ENCODE results near the gene TMIE. TPM values are rescaled to one million over a fixed set of nuclear protein-coding genes. Genes with fewer than 3 reads are reported as not detected.

The TMIE gene
- total RNA-seq, 5 donors from 2014 or later (not counting 1 experiment from before 2014, with no cell fraction given) = 2.0 to 5.3 (median 3.0) TPM

DNA sequence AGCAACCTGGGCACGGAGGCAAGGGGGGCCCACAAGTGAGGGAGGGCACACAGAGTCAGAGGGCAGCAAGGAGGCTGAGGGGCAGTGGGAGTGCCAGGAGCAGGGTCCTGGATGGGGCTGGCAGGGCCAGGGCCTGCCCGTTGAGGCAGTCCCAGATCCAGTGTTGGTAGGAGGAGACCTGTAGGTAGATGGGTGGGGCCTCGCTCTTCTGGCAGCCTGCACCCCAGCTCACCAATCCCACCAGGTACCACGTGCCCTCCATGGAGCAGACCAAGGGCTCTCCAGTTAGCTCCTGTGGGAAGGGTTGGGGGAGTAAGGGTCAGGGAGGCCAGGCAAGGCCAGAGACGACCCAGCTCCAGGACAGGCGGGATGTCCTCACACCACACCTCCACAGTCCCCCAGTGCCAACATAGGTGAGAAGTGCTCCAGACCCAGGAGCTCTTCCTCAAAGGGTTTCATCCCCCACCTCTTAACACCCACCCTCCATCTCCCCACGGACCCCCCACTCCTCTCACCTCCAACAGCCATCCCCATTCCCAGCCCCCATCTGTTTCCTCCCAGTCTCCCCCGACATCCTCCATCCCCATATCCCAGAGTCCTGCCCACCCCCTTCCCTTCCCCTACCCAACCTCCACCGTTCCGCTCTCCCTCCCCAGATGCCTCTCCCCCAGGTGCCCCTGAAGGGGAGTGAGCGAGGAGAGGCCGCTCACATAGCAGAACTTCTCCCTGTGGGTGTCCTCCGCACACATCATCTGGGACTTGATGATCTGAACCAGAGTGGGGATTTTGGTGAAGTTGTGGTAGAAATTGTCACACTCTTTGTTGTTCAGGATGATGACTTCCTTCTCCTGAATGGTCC lies 11.2 kb downstream of the TMIE start:
- ChIA-PET CTCF (no interaction called here), POLR2A (no interaction called here)
- H3K4me1 ChIP-seq (ENCODE audit: control insufficient read depth in 1 of 2, extremely low read depth in 1 of 2, insufficient read depth in 2 of 2, low read length in 2 of 2) = no peaks in the 10 kb centered on the region
- ATAC-seq (replicated peaks in 1 of 4) (no peak), DNase-seq (no peak)
- no peaks in the 10 kb centered on the region for H3K9me3 Mint-ChIP-seq
- H3K27me3 ChIP-seq (replicated peaks in 1 of 2; ENCODE audit: control insufficient read depth in 2 of 2, extremely low read depth in 1 of 2, insufficient read depth in 2 of 2, low read length in 1 of 2) = peaks cover 0 to 4% of the 10 kb centered on the region in 2 experiments
- no peaks in the 10 kb centered on the region for H3K4me1 Mint-ChIP-seq
- 81% methylated on average over 6 of the region's 13 CpGs for WGBS (ENCODE audit: insufficient coverage)
- H3K4me3 ChIP-seq (ENCODE audit: control insufficient read depth in 1 of 2, extremely low read depth in 1 of 2, low read length in 1 of 2) = no peak overlapping the region
- no peaks in the 10 kb centered on the region for H3K9me3 ChIP-seq
- peaks cover 0 to 8% of the 10 kb centered on the region in 2 donors for H3K36me3 ChIP-seq (ENCODE audit: control insufficient read depth in 2 of 2, extremely low read depth in 1 of 2, insufficient read depth in 1 of 2, low read length in 1 of 2)
- no peak overlapping the region for H3K27ac Mint-ChIP-seq
- H3K27me3 Mint-ChIP-seq = peaks cover 0 to 1% of the 10 kb centered on the region in 2 donors
- H3K4me3 Mint-ChIP-seq = no peak overlapping the region
- no peak overlapping the region for H3K27ac ChIP-seq (ENCODE audit: low read length)
- peaks cover 4% of the 10 kb centered on the region for H3K36me3 Mint-ChIP-seq

DNA sequence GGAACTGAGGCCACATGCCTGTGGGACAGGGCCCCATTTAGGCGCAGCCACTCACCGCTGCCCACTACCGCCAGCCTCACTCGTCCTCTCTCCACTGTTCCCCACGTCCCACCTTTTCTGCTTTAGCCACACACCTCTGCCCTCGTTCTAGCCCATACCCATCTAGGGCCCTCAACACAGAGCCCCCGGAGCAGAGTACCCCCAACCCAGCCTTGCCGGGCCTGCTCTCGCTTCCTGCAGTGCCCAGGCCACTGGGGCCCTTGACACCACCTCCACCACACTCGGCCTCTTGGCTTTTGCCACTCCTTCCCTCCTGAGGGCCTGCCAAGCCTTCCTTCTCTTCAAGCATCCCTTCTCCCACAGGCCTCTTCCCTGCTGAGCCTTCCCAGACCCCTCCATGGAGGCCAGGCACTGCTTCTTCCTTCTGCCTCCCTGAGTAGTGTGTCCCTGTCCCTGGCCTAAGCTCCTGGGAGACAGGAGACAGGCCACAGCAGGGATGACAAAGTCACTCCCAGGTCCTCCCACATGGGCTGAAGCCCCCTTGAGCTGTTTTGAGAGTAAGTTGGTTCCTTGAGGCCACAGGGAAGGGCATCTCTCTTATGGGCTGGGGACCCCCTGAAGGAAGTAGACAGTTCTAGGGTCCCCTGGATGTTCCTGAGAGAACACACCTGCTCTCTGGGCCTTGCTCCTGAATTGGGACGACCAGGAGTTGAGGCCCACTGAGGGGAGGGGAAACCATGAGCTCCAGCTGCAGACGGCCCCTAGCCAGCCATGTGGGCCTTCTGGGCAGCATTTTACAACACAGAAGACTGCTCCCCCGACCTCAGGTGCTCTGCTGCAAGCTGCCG lies 12.1 kb downstream of the TMIE start:
- H3K9me3 ChIP-seq = no peaks in the 10 kb centered on the region
- H3K9me3 Mint-ChIP-seq = no peaks in the 10 kb centered on the region
- DNase-seq (peak in 1 of 35 experiments; percentile 4), ATAC-seq (replicated peaks in 1 of 4) (no peak)
- no peak overlapping the region for H3K27ac Mint-ChIP-seq
- POLR2A ChIA-PET = no interaction called here
- no peaks in the 10 kb centered on the region for H3K4me1 ChIP-seq (ENCODE audit: control insufficient read depth in 1 of 2, extremely low read depth in 1 of 2, insufficient read depth in 2 of 2, low read length in 2 of 2)
- H3K36me3 Mint-ChIP-seq = peaks cover 4% of the 10 kb centered on the region
- H3K27ac ChIP-seq (ENCODE audit: low read length) = no peak overlapping the region
- peaks cover 0 to 8% of the 10 kb centered on the region in 2 donors for H3K36me3 ChIP-seq (ENCODE audit: control insufficient read depth in 2 of 2, extremely low read depth in 1 of 2, insufficient read depth in 1 of 2, low read length in 1 of 2)
- peaks cover 0 to 3% (median 2%) of the 10 kb centered on the region in 3 donors for H3K4me1 Mint-ChIP-seq
- CTCF ChIA-PET = no interaction called here
- 77% methylated on average over 13 of the region's 14 CpGs for WGBS (ENCODE audit: insufficient coverage)
- H3K4me3 ChIP-seq (ENCODE audit: control insufficient read depth in 1 of 2, extremely low read depth in 1 of 2, low read length in 1 of 2) = no peak overlapping the region
- no peak overlapping the region for H3K4me3 Mint-ChIP-seq
- peaks cover 5 to 6% of the 10 kb centered on the region in 2 donors for H3K27me3 Mint-ChIP-seq
- H3K27me3 ChIP-seq (replicated peaks in 1 of 2; ENCODE audit: control insufficient read depth in 2 of 2, extremely low read depth in 1 of 2, insufficient read depth in 2 of 2, low read length in 1 of 2) = peaks cover 0 to 9% of the 10 kb centered on the region in 2 experiments

DNA sequence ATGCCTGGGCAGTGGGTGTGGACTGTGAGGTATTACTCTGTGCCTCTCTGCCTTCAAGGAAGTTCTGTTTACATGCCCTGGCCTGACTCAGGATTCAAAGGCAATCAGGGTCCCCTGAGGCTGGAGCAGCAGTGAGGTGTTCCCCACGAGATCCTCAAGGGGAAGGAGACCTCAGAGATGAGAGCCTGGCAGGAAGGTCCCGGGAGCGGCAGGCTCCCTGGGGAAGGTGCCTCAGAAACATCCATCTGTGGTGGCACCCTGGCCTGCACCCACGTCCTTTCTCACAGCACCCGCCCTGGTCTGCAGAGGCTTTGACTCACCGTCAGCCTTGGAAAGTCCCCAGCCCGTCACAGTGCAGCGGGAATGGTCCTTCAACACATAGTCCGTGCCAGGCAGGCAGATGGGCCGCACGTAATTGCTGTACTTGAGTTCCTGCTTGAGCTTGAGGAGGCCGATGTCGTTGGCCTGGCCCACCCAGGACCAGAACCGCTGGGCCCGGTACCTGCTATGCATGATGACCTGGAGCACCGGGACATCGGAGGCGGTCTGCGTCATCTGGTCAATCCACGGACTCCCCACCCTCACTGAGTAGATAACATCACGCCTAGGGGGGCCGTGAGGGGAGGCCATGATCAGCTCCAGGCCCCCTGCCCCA lies 12.8 kb downstream of the TMIE start:
- Mint-ChIP-seq H3K9me3 (no peaks in the 10 kb centered on the region), H3K36me3 (peaks cover 4% of the 10 kb centered on the region), H3K4me1 (peaks cover 0 to 3% (median 2%) of the 10 kb centered on the region in 3 donors), H3K27ac (no peak overlapping the region), H3K27me3 (peaks cover 8 to 13% of the 10 kb centered on the region in 2 donors), H3K4me3 (no peak overlapping the region)
- peaks cover 0 to 16% of the 10 kb centered on the region in 2 experiments for H3K27me3 ChIP-seq (replicated peaks in 1 of 2; ENCODE audit: control insufficient read depth in 2 of 2, extremely low read depth in 1 of 2, insufficient read depth in 2 of 2, low read length in 1 of 2)
- no peaks in the 10 kb centered on the region for H3K9me3 ChIP-seq
- CTCF ChIA-PET = no interaction called here
- H3K4me1 ChIP-seq (ENCODE audit: control insufficient read depth in 1 of 2, extremely low read depth in 1 of 2, insufficient read depth in 2 of 2, low read length in 2 of 2) = no peaks in the 10 kb centered on the region
- WGBS (ENCODE audit: insufficient coverage) = 68% methylated on average over 22 of the region's 22 CpGs
- DNase-seq = peak in 2 of 35 experiments; percentile 4 to 19
- no peak for ATAC-seq (replicated peaks in 1 of 4)
- no peak overlapping the region for H3K4me3 ChIP-seq (ENCODE audit: control insufficient read depth in 1 of 2, extremely low read depth in 1 of 2, low read length in 1 of 2)
- POLR2A ChIA-PET = no interaction called here
- peaks cover 0 to 5% of the 10 kb centered on the region in 2 donors for H3K36me3 ChIP-seq (ENCODE audit: control insufficient read depth in 2 of 2, extremely low read depth in 1 of 2, insufficient read depth in 1 of 2, low read length in 1 of 2)
- H3K27ac ChIP-seq (ENCODE audit: low read length) = no peak overlapping the region

DNA sequence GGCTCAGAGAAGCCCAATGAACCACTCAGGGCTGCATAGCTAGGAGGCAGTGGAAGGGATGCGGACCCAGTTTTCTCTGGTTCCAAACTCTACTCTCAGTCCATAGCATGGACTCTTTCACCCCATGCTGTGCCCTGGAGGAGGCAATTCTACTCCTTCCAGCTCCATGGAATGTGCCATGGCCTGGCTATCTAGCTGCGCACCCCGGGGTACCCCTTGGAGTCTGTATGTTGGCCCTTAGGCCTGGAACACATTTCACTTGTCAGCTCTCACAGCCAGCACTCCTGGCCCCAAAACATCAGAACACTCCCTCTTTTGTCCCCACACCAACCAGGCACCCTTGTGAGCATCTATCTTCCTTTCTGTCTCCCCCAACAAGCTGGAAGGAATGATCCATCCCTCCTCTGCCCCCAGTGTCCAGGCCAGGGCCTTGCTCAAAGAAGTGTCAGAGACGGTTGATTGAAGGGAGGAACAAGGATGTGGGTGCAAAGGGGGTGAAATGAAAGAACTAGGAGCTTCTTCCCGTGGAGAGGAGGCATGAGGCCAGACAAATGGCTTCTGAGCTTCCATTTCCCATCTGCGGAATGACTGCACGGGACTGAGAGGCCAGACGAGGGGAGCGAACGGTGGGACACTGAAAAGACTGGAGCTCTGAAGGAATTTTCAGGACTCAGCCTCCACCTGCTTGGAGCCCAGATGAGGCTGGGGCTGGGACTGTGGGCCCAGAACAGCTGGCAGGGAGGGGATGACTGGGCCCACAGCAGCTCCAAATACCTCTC lies 13.7 kb downstream of the TMIE start:
- ChIA-PET CTCF (no interaction called here), POLR2A (no interaction called here)
- H3K4me1 ChIP-seq (ENCODE audit: control insufficient read depth in 1 of 2, extremely low read depth in 1 of 2, insufficient read depth in 2 of 2, low read length in 2 of 2) = no peaks in the 10 kb centered on the region
- H3K27ac ChIP-seq (ENCODE audit: low read length) = no peak overlapping the region
- Mint-ChIP-seq H3K4me3 (no peak overlapping the region), H3K36me3 (no peaks in the 10 kb centered on the region), H3K4me1 (peaks cover 0 to 3% (median 2%) of the 10 kb centered on the region in 3 donors), H3K9me3 (no peaks in the 10 kb centered on the region), H3K27me3 (peaks cover 12 to 16% of the 10 kb centered on the region in 2 donors), H3K27ac (no peak overlapping the region)
- 36% methylated on average over 2 of the region's 10 CpGs for WGBS (ENCODE audit: insufficient coverage)
- H3K27me3 ChIP-seq (replicated peaks in 1 of 2; ENCODE audit: control insufficient read depth in 2 of 2, extremely low read depth in 1 of 2, insufficient read depth in 2 of 2, low read length in 1 of 2) = peaks cover 0 to 25% of the 10 kb centered on the region in 2 experiments
- no peak overlapping the region for H3K4me3 ChIP-seq (ENCODE audit: control insufficient read depth in 1 of 2, extremely low read depth in 1 of 2, low read length in 1 of 2)
- no peak for ATAC-seq (replicated peaks in 1 of 4)
- peak in 2 of 35 experiments; percentile 2 for DNase-seq
- H3K36me3 ChIP-seq (ENCODE audit: control insufficient read depth in 2 of 2, extremely low read depth in 1 of 2, insufficient read depth in 1 of 2, low read length in 1 of 2) = peaks cover 0 to 5% of the 10 kb centered on the region in 2 donors
- H3K9me3 ChIP-seq = no peaks in the 10 kb centered on the region

DNA sequence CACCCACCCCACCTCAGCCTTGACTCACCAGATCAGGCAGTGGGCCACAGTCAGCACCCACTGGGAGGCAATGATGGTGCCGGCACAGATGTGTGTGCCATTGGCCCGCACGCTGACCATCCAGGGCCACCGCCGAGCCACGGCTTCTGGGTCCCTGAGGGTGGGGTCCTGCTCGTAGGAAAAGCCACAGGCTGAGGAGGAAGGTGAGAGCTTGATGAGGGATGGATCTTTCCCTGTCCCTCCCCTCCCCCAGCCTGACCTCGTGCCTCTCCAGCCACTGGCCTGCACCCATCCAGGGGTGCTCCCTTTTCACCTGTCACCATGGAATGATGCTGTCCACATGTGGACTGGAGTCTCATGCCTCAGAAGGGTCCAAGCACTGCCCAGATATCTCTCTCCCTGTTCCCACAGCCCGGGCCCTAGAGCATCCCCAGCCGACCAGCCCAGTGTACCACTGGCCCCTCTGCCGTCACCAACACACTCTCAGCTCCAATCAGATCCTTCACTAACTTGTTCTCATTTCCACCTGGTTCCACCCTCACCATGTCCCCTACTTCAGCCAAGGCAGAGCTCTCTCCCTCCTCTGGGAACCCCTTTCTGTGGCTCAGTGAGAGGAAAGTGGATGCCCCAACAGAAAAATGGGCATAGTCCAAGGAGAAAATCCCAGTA lies 14.4 kb downstream of the TMIE start:
- no peak overlapping the region for H3K4me3 ChIP-seq (ENCODE audit: control insufficient read depth in 1 of 2, extremely low read depth in 1 of 2, low read length in 1 of 2)
- peaks cover 0 to 3% (median 2%) of the 10 kb centered on the region in 3 donors for H3K4me1 Mint-ChIP-seq
- 80% methylated on average over 4 of the region's 11 CpGs for WGBS (ENCODE audit: insufficient coverage)
- DNase-seq = peak in 2 of 35 experiments; percentile 4 to 17
- H3K9me3 Mint-ChIP-seq = no peaks in the 10 kb centered on the region
- H3K4me1 ChIP-seq (ENCODE audit: control insufficient read depth in 1 of 2, extremely low read depth in 1 of 2, insufficient read depth in 2 of 2, low read length in 2 of 2) = no peaks in the 10 kb centered on the region
- ATAC-seq (replicated peaks in 1 of 4) = no peak
- H3K27ac ChIP-seq (ENCODE audit: low read length) = no peak overlapping the region
- H3K27me3 Mint-ChIP-seq = peaks cover 16% of the 10 kb centered on the region in 2 donors
- peaks cover 0 to 26% of the 10 kb centered on the region in 2 experiments for H3K27me3 ChIP-seq (replicated peaks in 1 of 2; ENCODE audit: control insufficient read depth in 2 of 2, extremely low read depth in 1 of 2, insufficient read depth in 2 of 2, low read length in 1 of 2)
- no peaks in the 10 kb centered on the region for H3K9me3 ChIP-seq
- no peak overlapping the region for H3K27ac Mint-ChIP-seq
- CTCF ChIA-PET = no interaction called here
- H3K36me3 Mint-ChIP-seq = no peaks in the 10 kb centered on the region
- no peak overlapping the region for H3K4me3 Mint-ChIP-seq
- no peaks in the 10 kb centered on the region for H3K36me3 ChIP-seq (ENCODE audit: control insufficient read depth in 2 of 2, extremely low read depth in 1 of 2, insufficient read depth in 1 of 2, low read length in 1 of 2)
- POLR2A ChIA-PET = no interaction called here

All from T-cell (primary cell).